GM18951 (cell line): ENCODE data around the gene FGFR3.

Source experiments
- POLR2A ChIP-seq: IDR thresholded peaks from 4 replicates; pipeline ENCODE4 v1.6.1; 2011; ENCODE audit warnings: mild to moderate bottlenecking; ENCODE audit not compliant: insufficient read length, insufficient read depth; ENCODE audit errors: extremely low read depth
- in situ Hi-C: fragments of 300-500 bp; cut with MboI; formaldehyde crosslinking; loops from one replicate; pipeline ENCODE4 v1.12.0; 2022; ENCODE audit warnings: low sequenced_read_pairs, mixed read lengths, inconsistent platforms; ENCODE audit not compliant: unreplicated experiment

The FGFR3 gene

GRCh38 chr4:1856071-1856942 is 63.2 kb downstream of the FGFR3 start, which contains the start of gene LETM1:
LETM1 (minus strand) TSS chr4:1856156; CDS start chr4:1855950, 206 bp downstream.
- in situ Hi-C loops: no loop called here
- TF ChIP-seq POLR2A: peak; percentile 92

GRCh38 chr4:1856943-1857699 is 64.0 kb downstream of the FGFR3 start:
- in situ Hi-C loops: no loop called here

GRCh38 chr4:1857931-1858330 is 64.8 kb downstream of the FGFR3 start:
- no peak for TF ChIP-seq POLR2A
- in situ Hi-C loops: no loop called here

More at GRCh38 chr4:1856943-1857699, 64.0 kb downstream of the FGFR3 start:
- no peak for TF ChIP-seq POLR2A
